GM12878 (cell line): ENCODE results near the gene FKBP1B. TPM values are rescaled to one million over a fixed set of nuclear protein-coding genes. Genes with fewer than 3 reads are reported as not detected.
"Not testable (repeated sequence)": the region's sequence is repeated elsewhere in the genome, so short reads cannot be mapped to it uniquely, and the experiment has no call there.

Experiments used
- ATAC-seq: fragments of 200-7000 bp; cut with Tn5 transposase; 3 replicates; pipeline ENCODE4 v1.9.1; 2020; ENCODE audit warnings: mild to moderate bottlenecking, moderate library complexity
- BruUV-seq: library from RNA; stranded (reverse); fragments of 400-500 nt; replicated peaks from 2 replicates; lab custom pipeline; 2021; lab: Mats Ljungman, UMichigan
- CTCF ChIA-PET: fragments of 300-600 bp; sonication (Branson Sonifier 250); formaldehyde crosslinking; extraction: SDS; loops from one replicate; lab custom pipeline; 2021; ENCODE audit warnings: inconsistent platforms; lab: Yijun Ruan, JAX
- POLR2A ChIA-PET: fragments of 350-600 bp; formaldehyde crosslinking; extraction: SDS; loops from one replicate; lab custom pipeline; 2021; ENCODE audit warnings: inconsistent platforms; lab: Charles Lee
- RAD21 ChIA-PET: fragments of 300-600 bp; sonication (Branson Sonifier 250); formaldehyde crosslinking; loops from one replicate; lab custom pipeline; 2023; ENCODE audit warnings: antibody characterized with exemption; ENCODE audit not compliant: unreplicated experiment; lab: Charles Lee
- SMC1A ChIA-PET: fragments of 300-600 bp; sonication (Branson Sonifier 250); formaldehyde crosslinking; loops from one replicate; lab custom pipeline; 2023; ENCODE audit not compliant: unreplicated experiment, uncharacterized antibody; lab: Charles Lee
- DNase-seq: peaks from one replicate; pipeline ENCODE4 v3.0.0-alpha.2; 2011; ENCODE audit warnings: low read depth, low spot score
- FAIRE-seq: peaks from 3 replicates; lab custom pipeline; 2011; peaks lifted over from hg19 to GRCh38; lab: Jason Lieb, UNC
- H2AFZ ChIP-seq: 2 replicates; pipeline ENCODE4 v1.6.0; 2011; ENCODE audit warnings: low read depth, low read length, control low read depth; ENCODE audit not compliant: control insufficient read depth
- H3K27ac ChIP-seq: 2 replicates; pipeline ENCODE4 v1.5.1; 2011; ENCODE audit warnings: control low read depth; ENCODE audit not compliant: control insufficient read depth, insufficient read depth
- H3K27me3 ChIP-seq, 2 experiments: replicated peaks in 1 of 2; 2 replicates each; pipeline versions ENCODE4 v1.6.0 to v1.6.1; 2011; ENCODE audit warnings: low read length in 1 of 2; ENCODE audit not compliant: control insufficient read depth in 2 of 2, insufficient read depth in 2 of 2
- H3K36me3 ChIP-seq, 2 experiments: 2 replicates each; pipeline ENCODE4 v1.5.1; 2011; ENCODE audit warnings: low read length in 1 of 2; ENCODE audit not compliant: control insufficient read depth in 2 of 2, insufficient read depth in 2 of 2
- H3K4me1 ChIP-seq: 2 replicates; pipeline ENCODE4 v1.6.1; 2011; ENCODE audit warnings: mild to moderate bottlenecking, low read length, moderate library complexity, mixed read lengths; ENCODE audit not compliant: control insufficient read depth, insufficient read depth
- H3K4me2 ChIP-seq: 2 replicates; pipeline ENCODE4 v1.6.0; 2011; ENCODE audit warnings: control low read depth; ENCODE audit not compliant: control insufficient read depth, insufficient read depth
- H3K4me3 ChIP-seq: fragments of 200-600 bp; sonication (generic); 2 replicates; pipeline ENCODE4 v1.5.1; 2016
- H3K79me2 ChIP-seq: 2 replicates; pipeline ENCODE4 v1.6.0; 2011; ENCODE audit warnings: low read length; ENCODE audit not compliant: control insufficient read depth, insufficient read depth
- H3K9ac ChIP-seq: 2 replicates; pipeline ENCODE4 v1.8.0; 2011; ENCODE audit warnings: low read length, control low read depth, mixed read lengths; ENCODE audit not compliant: control insufficient read depth, insufficient read depth
- H3K9me3 ChIP-seq: replicated peaks from 3 replicates; pipeline ENCODE4 v1.5.1; 2011; ENCODE audit warnings: mild to moderate bottlenecking, low read length; ENCODE audit not compliant: control insufficient read depth, insufficient read depth
- H4K20me1 ChIP-seq: 2 replicates; pipeline ENCODE4 v1.6.0; 2011; ENCODE audit not compliant: control insufficient read depth, insufficient read depth
- BACH1 ChIP-seq: fragments of 450-650 bp; IDR thresholded peaks from 2 replicates; pipeline ENCODE4 v1.6.1; 2017; ENCODE audit warnings: mild to moderate bottlenecking, borderline replicate concordance
- DPF2 ChIP-seq: fragments of 450-650 bp; IDR thresholded peaks from 2 replicates; pipeline ENCODE4 v1.6.1; 2017; ENCODE audit warnings: mild to moderate bottlenecking
- EP300 ChIP-seq, 2 experiments: fragments of 150-350 bp in 1 of 2; IDR thresholded peaks; 2 replicates each; pipeline ENCODE4 v1.6.1; 2011 to 2012; ENCODE audit warnings: low read depth in 2 of 2, low read length in 2 of 2, borderline replicate concordance in 1 of 2, improper control_type of control experiment in 1 of 2, inconsistent platforms in 1 of 2; ENCODE audit not compliant: control insufficient read depth in 1 of 2
- HDAC2 ChIP-seq: fragments of 200-600 bp; sonication (generic); IDR thresholded peaks from 2 replicates; pipeline ENCODE4 v1.6.1; 2017
- IKZF1 ChIP-seq: fragments of 450-650 bp; conservative IDR thresholded peaks from 2 replicates; pipeline ENCODE4 v1.6.1; 2017; ENCODE audit warnings: antibody characterized with exemption, mild to moderate bottlenecking
- NFYA ChIP-seq: IDR thresholded peaks from 2 replicates; pipeline ENCODE4 v1.6.1; 2011; ENCODE audit warnings: low read depth, mild to moderate bottlenecking, low read length, improper control_type of control experiment, borderline replicate concordance
- POU2F2 ChIP-seq: IDR thresholded peaks from 3 replicates; pipeline ENCODE4 v1.6.1; 2011; ENCODE audit warnings: low read depth, mild to moderate bottlenecking, low read length, borderline replicate concordance
- RB1 ChIP-seq: fragments of 450-650 bp; formaldehyde crosslinking; IDR thresholded peaks from 2 replicates; pipeline ENCODE4 v1.6.1; 2017; ENCODE audit warnings: mild to moderate bottlenecking, borderline replicate concordance
- SMC3 ChIP-seq: IDR thresholded peaks from 2 replicates; pipeline ENCODE4 v1.6.1; 2011; ENCODE audit warnings: low read length, improper control_type of control experiment, borderline replicate concordance
- STAT1 ChIP-seq: fragments of 450-650 bp; conservative IDR thresholded peaks from 2 replicates; pipeline ENCODE4 v1.6.1; 2014; ENCODE audit warnings: antibody characterized with exemption, mild to moderate bottlenecking
- WRNIP1 ChIP-seq: IDR thresholded peaks from 2 replicates; pipeline ENCODE4 v1.6.1; 2011; ENCODE audit warnings: low read depth, low read length, improper control_type of control experiment, borderline replicate concordance
- WGBS: methylation state at CpG from one replicate; pipeline ENCODE4 v1.1.6; 2016; ENCODE audit warnings: low lambda C conversion rate; ENCODE audit not compliant: insufficient replicate concordance, insufficient coverage; ENCODE audit errors: missing lambda C conversion rate; 5-methylcytosine and 5-hydroxymethylcytosine counted together
- in situ Hi-C: fragments of 300-500 bp; cut with MboI; formaldehyde crosslinking; loops from 9 replicates; pipeline ENCODE4 v1.14.3; 2018; ENCODE audit warnings: mixed read lengths
- intact Hi-C: fragments of 100-400 bp; cut with micrococcal nuclease; formaldehyde crosslinking; loops from one replicate; pipeline ENCODE4 v1.14.2; 2022; ENCODE audit not compliant: unreplicated experiment
- polyA plus RNA-seq, 11 experiments: library from polyadenylated mRNA; depleted of rRNA in 4 of 11; unstranded in 6 of 11; stranded (reverse) in 5 of 11; fragments of >200 nt; fragmentation: Nextera tagmentation in 4 of 11; fragmentation: Illumina TruSeq in 1 of 11; extraction: Ambion mirVana in 4 of 11; extraction: Trizol in 1 of 11; gene quantifications; 1 replicate in 1 of 11; 2 replicates in 10 of 11; pipeline versions ENCODE4 v1.2.1 to v1.2.3, GENCODE V29; 2011 to 2016; ENCODE audit warnings: inconsistent platforms in 2 of 11, missing spikeins in 2 of 11, low read depth in 1 of 11
- total RNA-seq, 4 experiments: library from RNA; depleted of rRNA in 3 of 4; stranded (reverse); fragments of >200 nt in 3 of 4; fragmentation: Illumina TruSeq in 1 of 4; extraction: Trizol in 1 of 4; gene quantifications; 2 replicates each; pipeline versions ENCODE4 v1.2.1 to v1.2.3, GENCODE V29; 2013 to 2021
- TF ChIP-seq, protein P1 (sequence below): fragments of 450-650 bp; conservative IDR thresholded peaks from 2 replicates; pipeline ENCODE4 v1.6.1; 2017; ENCODE audit warnings: mild to moderate bottlenecking, moderate library complexity

The FKBP1B gene
- total and polyA plus RNA-seq, 10 of the 15 experiments (the other 5 are each of a cell fraction or from before 2014, with no cell fraction given), result 0.18 to 0.53 (median 0.24) TPM

DNA sequence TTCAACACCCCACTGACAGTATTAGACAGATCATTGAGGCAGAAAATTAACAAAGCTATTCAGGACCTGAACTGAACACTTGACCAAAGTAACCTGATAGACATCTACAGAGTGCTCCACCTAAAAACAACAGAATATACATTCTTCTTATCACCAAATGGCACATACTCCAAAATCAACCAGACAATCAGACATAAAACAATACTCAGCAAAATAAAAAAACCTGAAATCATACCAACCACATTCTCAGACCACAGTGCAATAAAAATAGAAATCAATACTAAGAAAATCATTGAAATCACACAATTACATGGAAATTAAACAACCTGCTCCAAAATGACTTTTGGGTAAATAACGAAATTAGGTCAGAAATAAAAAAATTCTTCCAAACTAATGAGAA, 57.8 kb downstream of the FKBP1B start:
- BruUV-seq, result no TSS peak
- FAIRE-seq, result no peak
- Histone ChIP-seq H3K36me3 (no peaks in the 10 kb centered on the region), H3K9ac (no peak overlapping the region), H3K27ac (no peak overlapping the region), H3K4me3 (no peak overlapping the region), H3K4me2 (no peak overlapping the region), H2AFZ (no peak overlapping the region), H3K4me1 (peaks cover 9% of the 10 kb centered on the region), H3K9me3 (no peaks in the 10 kb centered on the region; the same call in 1 of the 3 replicates), H3K79me2 (no peaks in the 10 kb centered on the region), H3K27me3 (no peaks in the 10 kb centered on the region), H4K20me1 (no peaks in the 10 kb centered on the region)
- in situ Hi-C loops (no loop called here), intact Hi-C loops (no loop called here)
- ChIA-PET RAD21 (no interaction called here), POLR2A (interaction anchor here (0.6 kb wide), 1 partner anchor 151 kb away, joined by 3 read pairs; no protein-coding TSS in a partner anchor), SMC1A (interaction anchor here (1.5 kb wide), 1 partner anchor 18 kb away, joined by 4 read pairs; no protein-coding TSS in a partner anchor), CTCF (interaction anchor here (1.0 to 1.2 kb wide), 2 partner anchors 13 to 23 kb away, joined by 4 read pairs; partner anchors contain the start of gene TP53I3)
- ATAC-seq, result no peak
- no peak for DNase-seq
- TF ChIP-seq EP300 (IDR thresholded peaks at IDR 0.05; ENCODE audit: borderline replicate concordance in 1 of 2, control insufficient read depth in 1 of 2, low read depth in 2 of 2, low read length in 2 of 2) (no peak), SMC3 (no peak), RB1 (no peak), POU2F2 (no peak), DPF2 (no peak), BACH1 (no peak), NFYA (no peak), IKZF1 (no peak), STAT1 (no peak), WRNIP1 (no peak), HDAC2 (no peak)
- TF ChIP-seq, protein P1, sequence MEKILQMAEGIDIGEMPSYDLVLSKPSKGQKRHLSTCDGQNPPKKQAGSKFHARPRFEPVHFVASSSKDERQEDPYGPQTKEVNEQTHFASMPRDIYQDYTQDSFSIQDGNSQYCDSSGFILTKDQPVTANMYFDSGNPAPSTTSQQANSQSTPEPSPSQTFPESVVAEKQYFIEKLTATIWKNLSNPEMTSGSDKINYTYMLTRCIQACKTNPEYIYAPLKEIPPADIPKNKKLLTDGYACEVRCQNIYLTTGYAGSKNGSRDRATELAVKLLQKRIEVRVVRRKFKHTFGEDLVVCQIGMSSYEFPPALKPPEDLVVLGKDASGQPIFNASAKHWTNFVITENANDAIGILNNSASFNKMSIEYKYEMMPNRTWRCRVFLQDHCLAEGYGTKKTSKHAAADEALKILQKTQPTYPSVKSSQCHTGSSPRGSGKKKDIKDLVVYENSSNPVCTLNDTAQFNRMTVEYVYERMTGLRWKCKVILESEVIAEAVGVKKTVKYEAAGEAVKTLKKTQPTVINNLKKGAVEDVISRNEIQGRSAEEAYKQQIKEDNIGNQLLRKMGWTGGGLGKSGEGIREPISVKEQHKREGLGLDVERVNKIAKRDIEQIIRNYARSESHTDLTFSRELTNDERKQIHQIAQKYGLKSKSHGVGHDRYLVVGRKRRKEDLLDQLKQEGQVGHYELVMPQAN, result no peak
- WGBS, result 93% methylated on average over 1 of the region's 1 CpG

DNA sequence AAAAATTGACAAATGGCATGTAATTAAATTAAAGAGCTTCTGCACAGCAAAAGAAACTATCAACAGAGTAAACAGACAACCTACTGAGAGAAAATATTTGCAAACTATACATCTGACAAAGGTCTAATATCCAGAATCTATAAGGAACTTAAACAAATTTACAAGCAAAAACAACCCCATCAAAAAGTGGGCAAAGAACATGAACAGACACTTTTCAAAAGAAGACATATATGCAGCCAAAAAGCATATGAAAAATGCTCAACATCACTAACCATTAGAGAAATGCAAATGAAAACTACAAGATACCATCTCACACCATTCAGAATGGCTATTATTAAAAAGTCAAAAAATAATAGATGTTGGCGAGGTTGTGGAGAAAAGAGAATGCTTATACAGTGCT, 59.9 kb downstream of the FKBP1B start:
- WGBS, result 91% methylated on average over 1 of the region's 1 CpG
- SMC1A ChIA-PET, BruUV-seq, H4K20me1 ChIP-seq, H2AFZ ChIP-seq, H3K79me2 ChIP-seq, H3K36me3 ChIP-seq, RAD21 ChIA-PET, H3K4me2 ChIP-seq, H3K9ac ChIP-seq, ATAC-seq, DNase-seq, H3K4me1 ChIP-seq, FAIRE-seq, in situ Hi-C loops, intact Hi-C loops, H3K27me3 ChIP-seq, H3K4me3 ChIP-seq, H3K9me3 ChIP-seq, H3K27ac ChIP-seq: not testable (repeated sequence)
- ChIA-PET CTCF (interaction anchor here (0.7 kb wide), 1 partner anchor 57 kb away, joined by 3 read pairs; no protein-coding TSS in a partner anchor), POLR2A (interaction anchor here (0.6 kb wide), 3 partner anchors 12 to 140 kb away, joined by 3 to 4 read pairs (median 3); no protein-coding TSS in a partner anchor)
